ENCODE results near the gene PLCD3.

The PLCD3 gene

DNA sequence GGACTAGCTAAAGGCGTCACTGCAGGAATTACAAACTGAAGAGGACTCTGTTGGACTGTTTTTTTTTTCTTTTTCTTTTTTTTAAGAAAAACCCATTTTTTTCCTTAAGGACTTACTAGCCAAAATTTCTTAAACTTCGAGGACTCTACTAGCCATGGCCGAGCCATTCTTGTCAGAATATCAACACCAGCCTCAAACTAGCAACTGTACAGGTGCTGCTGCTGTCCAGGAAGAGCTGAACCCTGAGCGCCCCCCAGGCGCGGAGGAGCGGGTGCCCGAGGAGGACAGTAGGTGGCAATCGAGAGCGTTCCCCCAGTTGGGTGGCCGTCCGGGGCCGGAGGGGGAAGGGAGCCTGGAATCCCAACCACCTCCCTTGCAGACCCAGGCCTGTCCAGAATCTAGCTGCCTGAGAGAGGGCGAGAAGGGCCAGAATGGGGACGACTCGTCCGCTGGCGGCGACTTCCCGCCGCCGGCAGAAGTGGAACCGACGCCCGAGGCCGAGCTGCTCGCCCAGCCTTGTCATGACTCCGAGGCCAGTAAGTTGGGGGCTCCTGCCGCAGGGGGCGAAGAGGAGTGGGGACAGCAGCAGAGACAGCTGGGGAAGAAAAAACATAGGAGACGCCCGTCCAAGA, 16.8 kb upstream of the PLCD3 start:
- DNase-seq (ENCODE audit: extremely low read depth, low read depth), result no peak
- TF ChIP-seq, protein P1, sequence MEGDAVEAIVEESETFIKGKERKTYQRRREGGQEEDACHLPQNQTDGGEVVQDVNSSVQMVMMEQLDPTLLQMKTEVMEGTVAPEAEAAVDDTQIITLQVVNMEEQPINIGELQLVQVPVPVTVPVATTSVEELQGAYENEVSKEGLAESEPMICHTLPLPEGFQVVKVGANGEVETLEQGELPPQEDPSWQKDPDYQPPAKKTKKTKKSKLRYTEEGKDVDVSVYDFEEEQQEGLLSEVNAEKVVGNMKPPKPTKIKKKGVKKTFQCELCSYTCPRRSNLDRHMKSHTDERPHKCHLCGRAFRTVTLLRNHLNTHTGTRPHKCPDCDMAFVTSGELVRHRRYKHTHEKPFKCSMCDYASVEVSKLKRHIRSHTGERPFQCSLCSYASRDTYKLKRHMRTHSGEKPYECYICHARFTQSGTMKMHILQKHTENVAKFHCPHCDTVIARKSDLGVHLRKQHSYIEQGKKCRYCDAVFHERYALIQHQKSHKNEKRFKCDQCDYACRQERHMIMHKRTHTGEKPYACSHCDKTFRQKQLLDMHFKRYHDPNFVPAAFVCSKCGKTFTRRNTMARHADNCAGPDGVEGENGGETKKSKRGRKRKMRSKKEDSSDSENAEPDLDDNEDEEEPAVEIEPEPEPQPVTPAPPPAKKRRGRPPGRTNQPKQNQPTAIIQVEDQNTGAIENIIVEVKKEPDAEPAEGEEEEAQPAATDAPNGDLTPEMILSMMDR (IDR thresholded peaks at IDR 0.05; ENCODE audit: low read depth, low read length), result peak; percentile 94

DNA sequence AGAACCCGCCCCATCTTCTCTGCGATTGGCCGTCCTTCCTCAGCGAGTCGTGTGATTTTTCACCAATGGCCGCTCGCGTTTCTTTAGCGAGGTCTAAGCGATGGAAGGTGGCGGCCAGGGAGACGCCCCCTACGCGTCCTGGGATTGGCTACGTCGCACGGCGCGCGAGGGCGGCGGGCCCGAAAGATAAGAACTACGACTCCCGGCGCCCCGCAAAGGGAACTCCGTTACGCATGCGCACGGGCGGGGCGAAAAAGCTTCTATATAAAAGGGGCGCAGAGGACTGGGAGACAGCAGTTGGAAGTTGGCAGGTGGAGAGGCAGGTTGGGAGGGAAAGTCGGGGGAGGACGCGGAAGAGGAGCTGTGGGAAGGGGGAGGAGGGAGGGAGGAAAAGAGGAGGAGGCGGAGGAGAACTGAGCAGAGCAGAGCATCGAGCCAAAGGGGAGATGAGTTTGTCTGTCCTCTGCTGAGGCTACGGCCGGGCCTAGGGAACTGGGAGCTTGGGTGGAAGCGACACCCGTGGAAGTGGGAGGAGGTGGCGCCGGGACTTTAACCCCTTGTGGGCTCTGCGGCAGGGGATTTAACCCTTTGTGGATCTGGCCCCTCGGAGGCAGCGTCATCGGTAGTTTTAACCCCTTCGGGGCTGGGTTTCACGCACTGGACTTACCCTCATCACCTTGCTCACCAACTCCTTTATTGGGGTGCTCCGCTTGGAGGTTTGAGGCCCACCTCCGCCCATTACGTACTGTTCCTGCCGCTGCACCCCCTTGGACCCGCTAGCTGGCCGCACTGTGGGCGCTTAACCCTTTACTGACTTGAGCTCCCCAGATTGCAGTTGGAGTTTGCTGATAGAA, 16.1 kb upstream of the PLCD3 start, which contains the start of gene HEXIM1:
TSS of gene HEXIM1 (plus strand) at position 293 of the 854 bp plus-strand sequence. CDS start 716 bp downstream, outside the sequence.
- peak; percentile 100 for DNase-seq (ENCODE audit: extremely low read depth, low read depth)
- TF ChIP-seq, protein P1 (IDR thresholded peaks at IDR 0.05; ENCODE audit: low read depth, low read length), result no peak

DNA sequence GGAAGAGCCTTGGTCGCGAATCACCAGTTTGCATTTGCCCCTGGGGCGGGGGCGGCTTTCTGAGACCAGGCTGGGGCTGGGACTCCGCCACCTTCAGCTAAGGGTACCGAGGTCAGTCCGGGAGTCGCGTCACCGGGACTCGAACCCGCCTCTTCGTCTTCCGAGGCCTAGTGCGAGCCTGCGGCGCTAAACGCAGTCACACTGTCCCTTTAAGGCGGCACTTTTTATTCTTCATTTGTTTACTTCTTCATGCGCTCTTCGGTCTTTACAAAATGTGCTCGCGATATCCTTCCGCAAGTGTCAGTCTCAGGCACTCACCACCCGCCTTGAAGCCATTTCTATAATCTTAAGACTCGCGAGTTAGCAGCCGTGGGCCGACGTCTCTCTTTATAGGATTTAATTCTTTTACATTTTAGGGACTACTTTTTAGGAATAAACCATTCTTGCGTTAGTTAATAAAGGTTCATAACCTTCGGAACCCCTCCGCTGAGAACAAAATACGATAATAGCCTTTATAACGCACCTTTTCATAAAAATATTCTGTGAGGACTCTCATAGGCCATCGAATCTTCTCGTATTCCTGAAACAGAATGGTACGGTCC, 15.4 kb upstream of the PLCD3 start:
- TF ChIP-seq, protein P1 (IDR thresholded peaks at IDR 0.05; ENCODE audit: low read depth, low read length), result no peak

GRCh38 chr17:45146890-45147580, 14.7 kb upstream of the PLCD3 start:
- TF ChIP-seq, protein P1 (IDR thresholded peaks at IDR 0.05; ENCODE audit: low read depth, low read length), result no peak
- no peak for DNase-seq (ENCODE audit: extremely low read depth, low read depth)

More for the DNA sequence above, 15.4 kb upstream of the PLCD3 start:
- DNase-seq (ENCODE audit: extremely low read depth, low read depth), result peak; percentile 91

DNA sequence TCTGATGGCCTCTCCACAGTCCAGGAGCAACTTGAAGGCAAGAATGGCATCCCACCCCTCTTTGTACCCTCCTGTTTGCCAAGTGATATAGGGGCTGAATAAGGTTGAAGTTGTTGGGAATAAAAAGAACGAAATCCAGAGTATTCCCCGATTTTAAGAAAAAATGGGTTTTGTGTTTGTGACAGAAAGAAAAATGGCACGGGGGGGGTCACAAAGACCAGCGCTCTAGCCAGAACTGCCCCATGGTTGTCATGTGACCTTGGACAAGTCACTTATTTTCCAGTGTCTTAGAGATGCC, 14.2 kb upstream of the PLCD3 start:
- TF ChIP-seq, protein P1 (IDR thresholded peaks at IDR 0.05; ENCODE audit: low read depth, low read length), result no peak
- DNase-seq (ENCODE audit: extremely low read depth, low read depth), result no peak

- TF ChIP-seq, protein P1 (IDR thresholded peaks at IDR 0.05; ENCODE audit: low read depth, low read length), result no peak
- no peak for DNase-seq (ENCODE audit: extremely low read depth, low read depth)
Observed at GRCh38 chr17:45146166-45146565, 13.9 kb upstream of the PLCD3 start.

Measured in AG09319 (cell line).